Measurements from ENCODE around the gene MCOLN1.
"Not testable (repeated sequence)": the region's sequence is repeated elsewhere in the genome, so short reads cannot be mapped to it uniquely, and the experiment has no call there.

Gene MCOLN1

GRCh38 chr19:7575434-7576040 lies 53.1 kb downstream of the MCOLN1 start:
- DNase-seq (ENCODE audit: low read depth, low spot score) = no peak

GRCh38 chr19:7577422-7577821 lies 55.0 kb downstream of the MCOLN1 start:
- not testable (repeated sequence) for DNase-seq (ENCODE audit: low read depth, low spot score)

GRCh38 chr19:7578127-7578526 lies 55.7 kb downstream of the MCOLN1 start:
- DNase-seq (ENCODE audit: low read depth, low spot score) = no peak

GRCh38 chr19:7579182-7579581 lies 56.8 kb downstream of the MCOLN1 start:
- no peak for DNase-seq (ENCODE audit: low read depth, low spot score)

DNA sequence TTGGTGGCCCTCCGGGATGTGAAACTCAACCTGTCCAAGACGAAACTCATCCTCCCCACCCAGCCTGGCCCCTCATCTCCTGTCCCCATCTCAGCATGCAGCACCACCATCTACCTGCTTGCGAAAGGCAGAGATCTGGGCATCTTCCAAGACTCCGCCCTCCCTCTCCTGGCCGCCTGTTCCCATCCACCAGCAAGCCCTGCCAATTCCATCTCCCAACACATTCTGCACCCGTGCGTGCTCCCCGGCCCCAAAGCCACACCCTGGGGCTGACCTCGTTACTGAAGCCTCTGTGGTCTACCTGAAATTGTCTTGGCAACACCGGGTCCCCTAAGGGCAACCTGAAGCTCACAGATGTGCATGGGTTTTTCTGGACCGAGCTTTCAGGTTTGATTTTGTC lies 60.0 kb downstream of the MCOLN1 start:
- DNase-seq (ENCODE audit: low read depth, low spot score) = no peak
